HG03108 (cell line): ENCODE measurements around the gene WDR33.
"Not testable (repeated sequence)": the region's sequence is repeated elsewhere in the genome, so short reads cannot be mapped to it uniquely, and the experiment has no call there.

Experiments used
- ATAC-seq: cut with Tn5 transposase; IDR thresholded peaks from one replicate; pipeline ENCODE4 v1.9.1; 2021; ENCODE audit warnings: moderate library complexity; ENCODE audit not compliant: unreplicated experiment

The WDR33 gene

DNA sequence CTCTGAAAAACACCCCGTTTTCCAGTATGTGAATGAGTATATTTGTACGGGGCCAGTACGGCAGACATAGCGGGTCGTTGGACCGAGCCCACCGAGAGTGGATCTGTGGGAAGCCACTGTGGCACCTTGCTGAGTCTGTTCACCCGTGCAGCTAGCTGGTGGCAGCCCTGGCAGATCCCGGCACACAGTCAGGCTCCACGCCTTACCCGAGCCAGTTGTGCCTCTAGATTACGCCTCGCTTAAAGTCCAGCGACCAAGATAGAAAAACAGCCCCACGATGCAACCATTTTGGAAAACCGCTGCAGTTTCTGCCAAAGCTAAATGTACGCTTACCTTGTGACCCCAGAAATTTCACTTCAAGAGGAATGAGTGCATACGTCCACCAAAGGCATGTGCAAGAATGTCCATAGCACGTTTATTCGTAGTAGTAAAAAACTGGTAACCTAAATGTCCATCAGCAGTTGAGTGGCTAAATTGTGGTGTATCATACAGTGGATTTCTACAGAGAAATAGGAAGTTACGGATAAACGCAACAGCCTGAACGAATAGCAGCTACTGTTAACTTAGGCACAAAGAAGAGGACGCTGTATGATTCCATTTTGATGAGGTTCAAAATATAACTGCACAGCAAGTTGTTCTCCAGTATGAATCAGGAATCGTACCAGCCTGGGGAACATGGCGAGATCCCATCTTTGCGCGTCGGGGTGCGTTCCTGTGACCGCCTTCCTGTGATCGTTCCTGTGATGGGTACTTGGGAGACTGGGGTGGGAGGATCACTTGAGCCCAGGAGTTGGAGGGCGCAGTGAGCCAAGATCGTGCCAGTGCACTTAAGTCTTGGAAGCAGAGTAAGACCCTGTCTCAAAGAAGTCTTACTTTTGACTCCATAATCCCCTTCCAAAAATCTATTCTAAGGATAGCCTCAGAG lies 688 bp upstream of the WDR33 start:
- no peak for ATAC-seq

DNA sequence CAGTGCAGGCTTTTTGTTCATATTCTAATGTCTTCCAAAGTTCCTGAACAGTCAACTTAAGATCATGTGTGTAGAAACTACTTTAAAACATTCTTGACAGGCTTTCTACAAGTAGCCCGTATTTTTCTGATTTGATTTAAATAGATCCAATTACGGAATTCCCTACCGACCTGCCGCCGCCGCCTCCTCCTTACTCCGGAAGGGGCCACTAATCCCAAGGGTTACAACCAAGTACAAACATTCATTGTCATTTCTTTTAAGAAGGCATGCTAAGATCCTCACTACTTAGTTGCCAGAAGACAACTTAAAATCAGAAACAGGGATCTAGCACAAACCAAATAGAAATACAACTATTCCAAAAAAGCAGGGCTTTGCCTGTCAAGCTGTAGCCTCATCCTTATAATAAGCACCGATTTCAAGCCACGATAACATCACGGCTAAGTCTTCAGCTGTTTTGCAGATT lies 784 bp downstream of the WDR33 start:
- no peak for ATAC-seq

DNA sequence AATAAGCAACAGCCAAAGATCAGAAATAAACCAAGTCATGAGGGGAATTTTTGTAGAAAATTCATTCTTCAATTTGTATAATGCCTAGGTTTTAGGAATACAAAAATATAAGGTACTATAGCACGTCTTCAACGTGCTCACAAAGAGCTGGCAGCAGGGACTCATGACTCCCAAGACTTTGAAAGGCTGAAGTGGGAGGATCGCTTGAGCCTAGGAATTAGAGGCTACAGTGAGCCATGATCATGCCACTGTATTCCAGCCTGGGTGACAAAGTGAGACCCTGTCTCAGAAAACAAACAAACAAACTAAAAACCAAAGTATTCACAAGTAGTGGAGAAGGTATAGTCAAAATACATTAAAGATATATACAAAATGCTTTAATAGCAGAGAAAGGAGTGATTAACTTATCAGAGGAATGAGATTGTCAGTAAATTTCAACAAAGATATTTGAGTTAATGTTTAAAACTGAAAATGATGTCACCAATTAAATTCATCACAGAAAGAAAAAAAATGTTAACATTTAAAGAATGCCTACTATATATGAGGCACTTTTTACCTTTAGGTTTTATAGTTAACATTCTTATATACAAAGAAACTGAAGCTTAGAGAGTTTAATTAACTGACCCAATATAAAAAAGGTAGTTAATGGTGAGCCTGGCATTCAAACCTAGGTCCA lies 3.2 kb downstream of the WDR33 start:
- ATAC-seq, result no peak

DNA sequence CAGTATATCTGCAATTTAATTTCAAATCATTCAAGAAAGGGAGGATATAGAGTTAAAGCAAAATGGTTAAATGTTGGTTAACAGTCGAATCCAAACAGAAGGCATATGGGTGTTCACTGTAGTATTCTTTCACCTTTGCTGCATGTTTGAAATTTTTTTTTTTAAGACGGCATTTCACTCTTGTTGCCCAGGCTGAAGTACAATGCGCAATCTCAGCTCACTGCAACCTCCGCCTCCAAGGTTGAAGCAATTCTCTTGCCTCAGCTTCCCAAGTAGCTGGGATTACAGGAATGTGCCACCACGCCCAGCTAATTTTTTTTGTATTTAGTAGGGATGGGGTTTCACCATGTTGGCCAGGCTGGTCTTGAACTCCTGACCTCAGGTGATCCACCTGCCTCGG lies 4.1 kb downstream of the WDR33 start:
- not testable (repeated sequence) for ATAC-seq

DNA sequence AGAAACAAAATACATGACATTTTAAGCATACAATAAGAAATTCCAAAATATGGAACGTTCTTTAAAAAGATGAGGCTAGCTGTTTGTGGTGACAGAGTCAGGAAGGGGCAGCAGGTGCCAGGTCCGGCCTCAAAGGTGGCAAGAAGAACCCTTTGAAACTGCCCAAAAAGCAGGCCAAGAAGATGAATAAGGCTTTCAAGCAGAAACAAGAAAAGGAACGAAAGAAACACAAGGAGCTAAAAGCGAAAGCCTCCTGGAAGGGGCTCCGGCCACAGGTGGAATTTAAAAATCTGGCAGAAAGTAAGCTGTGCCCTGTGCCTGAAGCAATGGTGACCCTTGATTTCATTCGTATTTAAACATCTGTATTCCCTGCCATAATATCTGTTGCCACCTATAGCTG lies 5.5 kb downstream of the WDR33 start:
- ATAC-seq, result no peak

DNA sequence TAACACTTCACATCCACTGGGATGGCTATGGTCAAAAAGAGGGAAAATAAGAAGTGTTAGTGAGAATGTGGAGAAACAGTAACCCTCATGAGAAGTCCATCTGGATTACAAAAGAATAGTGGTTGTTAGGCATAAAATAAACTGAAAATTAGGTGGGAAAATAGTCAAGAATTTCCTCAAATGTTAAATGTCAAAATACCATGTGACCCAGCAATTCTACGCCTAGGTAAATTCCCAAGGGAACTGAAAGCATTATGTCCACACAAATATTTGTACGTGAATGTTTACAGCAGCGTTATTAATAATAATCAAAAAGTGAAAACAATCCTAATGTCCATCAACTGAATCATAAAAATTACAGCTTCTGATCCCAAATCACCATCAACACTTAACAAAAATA lies 11.0 kb downstream of the WDR33 start:
- no peak for ATAC-seq

DNA sequence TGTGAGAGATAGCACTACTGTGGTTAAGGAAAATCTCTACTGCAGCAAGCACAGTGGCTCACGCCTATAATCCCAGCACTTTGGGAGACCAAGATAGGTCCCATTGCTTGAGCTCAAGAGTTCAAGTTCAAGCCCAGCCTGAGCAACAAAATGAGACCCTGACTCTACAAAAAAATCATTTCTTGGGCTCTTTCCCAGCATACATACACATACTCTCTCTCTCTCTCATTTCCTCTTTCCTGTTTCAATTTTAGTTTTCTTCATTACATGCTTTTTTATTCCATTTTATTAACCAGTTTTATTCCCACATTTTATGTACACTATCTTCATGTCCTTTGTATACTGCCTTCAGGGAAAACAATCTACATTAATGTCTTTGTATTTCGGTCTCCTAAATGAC lies 14.6 kb downstream of the WDR33 start:
- ATAC-seq, result no peak

DNA sequence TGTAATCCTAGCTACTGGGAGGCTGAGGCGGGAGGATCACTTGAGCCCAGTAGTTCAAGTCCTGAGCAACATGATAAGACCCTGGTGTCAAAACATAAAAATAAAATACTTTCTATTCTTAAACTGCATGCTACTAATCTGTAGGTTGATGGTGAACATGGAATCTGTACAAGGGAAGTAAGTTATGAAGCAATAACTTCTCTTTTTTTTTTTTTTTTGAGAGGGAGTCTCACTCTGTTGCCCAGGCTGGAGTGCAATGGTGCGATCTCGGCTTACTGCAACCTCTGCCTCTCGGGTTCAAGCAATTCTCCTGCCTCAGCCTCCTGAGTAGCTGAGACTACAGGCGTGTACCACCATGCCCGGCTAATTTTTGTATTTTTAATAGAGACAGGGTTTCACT lies 16.1 kb downstream of the WDR33 start:
- not testable (repeated sequence) for ATAC-seq

DNA sequence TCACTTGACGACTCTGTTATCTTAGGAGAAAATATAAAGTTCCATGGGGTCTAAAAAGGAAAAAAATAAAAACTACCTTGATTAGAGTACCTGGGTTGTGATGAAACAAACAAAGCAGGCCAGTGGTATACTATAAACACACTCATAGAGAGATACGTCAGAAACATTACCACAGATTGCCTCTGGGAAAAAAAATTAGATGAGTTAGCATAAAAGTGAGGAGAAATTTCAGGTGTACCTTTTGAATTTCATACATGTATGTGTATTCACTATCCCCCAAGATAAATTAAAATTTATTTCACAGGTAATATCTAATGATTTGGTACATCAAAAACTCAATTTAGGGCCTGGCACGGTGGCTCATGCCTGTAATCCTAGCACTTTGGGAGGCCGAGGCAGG lies 18.2 kb downstream of the WDR33 start:
- no peak for ATAC-seq

DNA sequence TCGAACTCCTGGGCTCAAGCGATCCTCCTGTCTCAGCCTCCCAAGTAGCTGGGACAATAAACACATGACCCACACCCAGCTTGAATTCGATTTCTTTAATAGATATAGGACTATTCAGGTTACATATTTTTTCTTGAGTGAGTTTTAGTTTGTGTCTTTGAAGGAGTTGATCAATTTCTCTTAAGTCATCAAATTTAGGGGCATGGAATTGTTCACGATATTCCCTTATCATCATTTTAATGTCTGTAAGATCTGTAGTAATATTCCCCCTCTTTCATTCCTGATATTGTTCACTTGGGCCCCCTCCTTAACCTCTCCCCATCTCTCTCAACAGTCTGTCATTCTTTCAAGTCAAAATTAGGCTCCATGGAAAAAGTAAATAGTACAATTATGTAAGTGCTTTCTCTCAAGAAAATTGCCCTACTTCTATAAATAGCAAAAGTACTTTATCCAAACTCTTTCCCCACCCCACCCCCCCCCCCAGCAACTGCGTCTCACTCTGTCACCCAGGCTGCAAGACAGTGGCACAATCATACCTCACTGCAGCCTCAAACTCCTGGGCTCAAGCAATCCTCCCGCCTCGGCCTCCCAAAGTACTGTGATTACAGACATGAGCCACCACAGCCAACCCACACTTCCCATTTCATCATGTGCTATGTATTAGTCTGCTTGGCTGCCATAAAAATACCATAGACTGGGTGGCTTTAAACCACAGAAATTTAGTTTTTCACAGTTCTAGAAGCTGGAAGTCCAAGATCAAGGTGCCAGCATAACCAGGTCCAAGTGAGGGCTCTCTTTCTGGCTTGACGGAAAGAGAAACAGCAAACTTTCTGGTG lies 20.1 kb downstream of the WDR33 start:
- no peak for ATAC-seq

DNA sequence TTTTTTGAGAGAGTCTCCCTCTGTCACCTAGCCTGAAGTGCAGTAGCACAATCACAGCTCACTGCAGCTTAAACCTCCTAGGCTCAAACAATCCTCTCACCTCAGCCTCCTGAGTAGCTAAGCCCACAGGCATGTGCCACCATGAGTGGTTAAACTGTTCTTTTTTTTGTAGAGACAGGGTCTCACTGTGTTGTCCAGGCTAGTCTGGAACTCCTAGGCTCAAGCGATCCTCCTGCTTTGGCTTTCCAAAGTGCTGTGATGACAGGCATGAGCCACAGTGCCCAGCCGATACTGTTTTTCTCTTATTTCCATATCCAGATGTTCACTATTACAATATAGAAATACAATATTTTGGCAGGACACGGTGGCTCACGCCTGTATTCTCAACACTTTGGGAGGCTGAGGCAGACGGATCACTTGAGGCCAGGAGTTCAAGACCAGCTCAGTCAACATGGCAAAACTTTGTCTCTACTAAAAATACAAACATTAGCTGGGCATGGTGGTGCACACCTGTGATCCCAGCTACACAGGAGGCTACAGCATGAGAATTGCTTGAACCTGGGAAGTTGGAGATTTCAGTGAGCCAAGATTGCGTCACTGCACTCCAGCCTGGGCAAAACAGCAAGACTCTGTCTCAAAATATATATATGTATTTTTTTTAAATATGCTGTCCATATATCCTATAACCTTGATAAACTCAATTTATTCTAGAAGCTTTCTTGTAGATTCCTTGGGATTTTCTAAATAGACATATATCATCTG lies 24.7 kb downstream of the WDR33 start:
- no peak for ATAC-seq

DNA sequence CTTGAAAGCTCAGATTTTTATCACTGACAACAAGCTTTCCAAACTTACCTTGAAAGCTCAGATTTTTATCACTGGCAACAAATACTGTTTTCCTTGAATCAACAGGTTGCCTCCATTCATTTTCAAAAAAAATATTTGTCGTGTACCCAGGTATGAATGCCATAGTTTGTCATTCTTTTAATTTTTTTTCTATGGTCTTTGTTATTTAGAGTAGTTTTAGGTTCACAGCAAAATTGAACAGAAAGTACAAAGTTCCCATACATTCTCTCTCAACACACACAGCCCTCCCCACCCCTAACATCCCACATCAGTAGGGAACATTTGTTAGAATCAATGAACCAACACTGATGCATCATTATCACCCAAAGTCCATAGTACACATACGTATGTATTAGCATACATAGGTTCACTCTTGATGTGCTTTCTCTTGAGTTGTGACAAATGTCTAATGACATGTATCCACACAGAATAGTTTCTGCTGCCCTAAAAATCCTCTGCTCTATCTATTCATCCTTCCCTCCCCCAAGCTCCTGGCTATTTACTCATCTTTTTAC lies 25.9 kb downstream of the WDR33 start:
- ATAC-seq, result no peak

DNA sequence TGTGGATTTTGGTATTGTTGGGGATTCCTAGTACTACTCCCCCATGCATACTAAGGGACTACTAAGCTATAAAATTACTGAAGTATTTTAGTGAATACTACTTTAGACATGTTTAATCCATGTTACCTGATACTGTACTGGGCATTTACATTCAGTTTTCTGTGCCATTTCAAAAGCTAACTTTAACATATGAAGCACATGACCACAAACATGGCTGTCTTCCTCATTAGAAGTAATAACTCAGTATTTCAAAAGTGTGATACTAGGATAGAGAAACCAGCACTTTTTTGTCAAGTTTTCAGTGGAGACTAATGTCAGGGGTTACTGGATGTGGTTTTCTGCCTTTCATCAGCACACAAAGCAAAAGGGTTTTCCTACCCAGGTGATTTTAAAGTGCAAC lies 27.9 kb downstream of the WDR33 start:
- ATAC-seq, result no peak

DNA sequence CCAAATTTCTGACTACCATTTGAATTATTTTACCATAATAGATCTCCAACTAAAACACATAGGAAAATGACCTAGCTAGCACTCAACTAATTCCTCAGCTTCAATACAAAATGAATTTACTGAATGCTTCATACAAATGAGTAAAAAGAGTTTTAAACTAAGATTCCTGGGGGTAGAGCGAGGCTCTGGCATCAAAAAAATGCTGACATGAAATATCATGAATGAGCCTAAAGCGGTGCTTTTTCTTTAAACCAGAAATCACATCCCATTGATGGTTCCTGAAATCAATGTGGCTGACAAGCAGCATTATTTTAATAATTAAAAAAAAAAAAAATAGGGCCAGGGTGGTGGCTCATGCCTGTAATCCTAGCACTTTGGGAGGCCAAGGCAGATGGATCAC lies 32.1 kb downstream of the WDR33 start:
- ATAC-seq, result no peak

DNA sequence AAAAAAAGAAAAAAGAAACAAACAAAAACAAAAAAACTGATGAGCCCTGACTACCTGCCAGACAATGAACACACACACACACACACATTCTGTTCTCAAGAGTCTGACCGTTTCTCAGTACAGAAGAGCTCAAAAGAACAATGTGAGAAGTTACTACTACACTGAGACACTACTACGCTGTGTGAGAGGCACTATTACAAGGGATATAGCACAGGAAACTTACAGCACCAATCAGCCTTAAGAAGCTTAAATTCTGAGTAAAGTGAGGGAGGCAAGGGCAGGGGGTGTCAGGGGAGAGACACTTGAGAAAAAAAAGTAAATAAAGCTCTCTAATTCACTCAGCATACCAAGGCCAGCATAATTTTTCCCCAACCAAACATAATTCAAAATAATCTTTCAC lies 32.5 kb downstream of the WDR33 start:
- no peak for ATAC-seq

DNA sequence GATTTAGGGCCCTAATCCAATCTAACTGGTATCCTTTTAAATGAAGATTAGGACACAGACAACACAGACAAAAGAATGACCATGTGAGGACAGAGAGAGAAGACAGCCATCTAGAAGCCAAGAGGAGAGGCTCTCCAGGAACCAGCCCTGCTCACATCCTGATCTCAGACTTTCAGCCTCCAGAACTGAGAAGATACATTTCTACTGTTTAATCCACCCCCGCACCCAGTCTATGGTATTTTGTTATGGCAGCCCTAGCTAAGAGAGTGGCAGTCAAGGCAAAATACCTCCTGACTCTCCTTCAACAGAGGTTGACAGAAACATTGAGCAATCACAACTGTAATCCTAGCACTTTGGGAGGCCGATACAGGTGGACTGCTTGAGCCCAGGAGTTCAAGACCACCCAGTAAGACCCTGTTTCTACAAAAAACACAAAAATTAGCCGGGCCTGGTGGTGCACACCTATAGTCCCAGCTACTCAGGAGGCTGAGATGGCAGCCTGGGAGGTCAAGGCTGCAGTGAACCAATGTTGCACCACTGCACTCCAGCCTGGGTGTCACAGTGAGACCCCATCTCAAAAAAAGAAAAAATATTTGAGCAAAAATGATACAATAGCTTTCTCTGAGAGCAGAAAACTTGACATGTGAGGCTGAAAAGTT lies 34.7 kb downstream of the WDR33 start:
- no peak for ATAC-seq

DNA sequence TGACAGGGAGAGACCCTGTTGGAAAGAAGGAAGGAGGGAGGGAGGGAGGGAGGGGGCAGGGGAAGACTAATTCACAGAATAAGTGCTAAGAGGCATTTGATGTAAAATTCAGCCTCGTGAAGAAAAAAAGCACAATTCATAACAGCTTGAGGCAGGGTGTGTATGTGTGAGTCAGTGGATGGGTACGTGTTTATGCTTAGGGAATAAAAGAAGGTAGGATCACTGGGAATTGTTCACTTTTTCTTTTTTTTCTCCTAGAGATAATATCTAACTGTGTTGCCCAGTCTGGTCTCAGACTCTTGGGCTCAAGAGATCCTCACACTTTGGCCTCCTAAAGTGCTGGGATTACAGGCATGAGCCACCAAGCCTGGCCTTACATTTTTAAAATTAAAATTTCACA lies 39.2 kb downstream of the WDR33 start:
- ATAC-seq, result no peak

DNA sequence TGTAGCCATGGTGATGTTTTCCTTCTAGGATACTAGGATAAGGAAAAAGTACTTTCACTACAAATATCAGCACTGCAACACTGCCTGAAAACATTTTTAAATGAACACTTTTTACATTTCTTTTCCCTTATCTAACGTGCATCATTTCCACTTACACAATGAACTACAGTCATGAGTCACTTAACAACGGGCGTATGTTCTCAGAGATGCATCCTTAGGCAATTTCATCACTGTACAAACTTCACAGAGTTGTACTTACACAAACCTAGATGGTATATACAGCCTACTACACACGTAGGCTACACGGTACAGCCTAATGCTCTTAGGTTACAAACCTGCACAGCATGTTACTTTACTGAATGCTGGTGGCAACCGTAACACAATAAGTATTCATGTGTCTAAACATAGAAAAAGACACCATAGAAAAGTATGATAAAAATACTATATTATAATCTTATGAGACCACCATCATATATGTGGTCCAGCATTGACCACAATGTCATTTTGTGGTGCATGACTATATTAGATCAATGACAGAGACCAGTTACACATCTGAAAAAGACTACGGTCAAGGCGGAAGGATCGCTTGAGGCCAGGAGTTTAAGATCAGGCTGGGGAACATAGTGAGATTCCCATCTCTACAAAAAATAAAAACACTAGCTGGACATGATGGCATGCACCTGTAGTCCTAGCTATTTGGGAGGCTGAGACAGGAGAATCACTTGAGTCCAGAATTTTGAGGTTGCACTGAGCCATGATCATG lies 39.8 kb downstream of the WDR33 start:
- ATAC-seq, result no peak

DNA sequence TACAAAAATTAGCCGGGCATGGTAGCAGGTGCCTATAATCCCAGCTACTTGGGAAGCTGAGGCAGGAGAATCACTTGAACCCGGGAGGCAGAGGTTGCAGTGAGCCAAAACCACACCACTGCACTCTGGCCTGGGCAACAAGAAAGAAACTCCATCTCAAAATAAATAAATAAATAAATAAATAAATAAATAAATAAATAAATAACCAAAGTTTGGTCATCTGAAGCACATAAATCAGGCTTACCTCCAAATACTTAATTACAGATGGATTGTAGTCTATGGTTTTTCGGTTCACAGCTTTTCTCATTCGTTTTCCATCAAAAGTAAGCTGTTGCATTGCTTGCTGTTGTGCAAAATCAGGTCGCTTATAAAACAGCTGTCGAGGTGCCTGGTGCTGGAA lies 40.4 kb downstream of the WDR33 start:
- not testable (repeated sequence) for ATAC-seq
